K562 (cell line): ENCODE measurements around the gene TREH. TPM values are rescaled to one million over a fixed set of nuclear protein-coding genes. Genes with fewer than 3 reads are reported as not detected.
"Not testable (repeated sequence)": the region's sequence is repeated elsewhere in the genome, so short reads cannot be mapped to it uniquely, and the experiment has no call there.

ENCODE experiments used
- ATAC-seq: fragments of 200-7000 bp; cut with Tn5 transposase; 3 replicates; pipeline ENCODE4 v1.9.1; 2020; ENCODE audit warnings: moderate library complexity
- BruUV-seq: library from RNA; stranded (reverse); fragments of 400-500 nt; replicated peaks from 2 replicates; lab custom pipeline; 2021; lab: Mats Ljungman, UMichigan
- CTCF ChIA-PET: fragments of 300-600 bp; formaldehyde crosslinking; extraction: SDS; loops from one replicate; lab custom pipeline; 2021; ENCODE audit warnings: low intra/inter-chr PET ratio; lab: Yijun Ruan, JAX
- POLR2A ChIA-PET: fragments of 300-600, 350-650 bp; sonication (Branson Sonifier 250); formaldehyde crosslinking; extraction: SDS; loops from one replicate; lab custom pipeline; 2021; ENCODE audit warnings: antibody characterized with exemption, inconsistent platforms; lab: Yijun Ruan, JAX
- DNase-seq, 4 experiments: peaks; one replicate each; pipeline versions ENCODE4 v3.0.0 to v3.0.0-alpha.2; 2011 to 2018; ENCODE audit warnings: low spot score in 3 of 4, mixed read lengths in 3 of 4; ENCODE audit errors: extremely low read depth in 1 of 4
- FAIRE-seq: peaks from 2 replicates; lab custom pipeline; 2011; peaks lifted over from hg19 to GRCh38; lab: Jason Lieb, UNC
- H2AFZ ChIP-seq: 2 replicates; pipeline ENCODE4 v1.6.0; 2011; ENCODE audit warnings: low read depth, low read length, control low read depth, inconsistent platforms
- H3K27ac ChIP-seq: fragments of 200-600 bp; 3 replicates; pipeline ENCODE4 v1.8.0; 2011; ENCODE audit warnings: low read depth, mild to moderate bottlenecking, control low read depth, inconsistent platforms, low read length, moderate library complexity, mixed read lengths; ENCODE audit errors: extremely low read depth
- H3K27me3 ChIP-seq, 2 experiments: fragments of 300-600 bp in 1 of 2; 2 replicates in 1 of 2; 3 replicates in 1 of 2; pipeline versions ENCODE4 v1.6.0 to v1.8.0; 2011; ENCODE audit warnings: inconsistent platforms in 2 of 2, low read length in 2 of 2, mild to moderate bottlenecking in 1 of 2, mixed read lengths in 1 of 2, moderate library complexity in 1 of 2; ENCODE audit not compliant: control insufficient read depth in 2 of 2, insufficient read depth in 2 of 2
- H3K36me3 ChIP-seq: fragments of 300-600 bp; 3 replicates; pipeline ENCODE4 v1.8.0; 2011; ENCODE audit warnings: mild to moderate bottlenecking, low read length, inconsistent platforms; ENCODE audit not compliant: control insufficient read depth, insufficient read depth
- H3K4me1 ChIP-seq, 2 experiments: fragments of 200-600 bp in 1 of 2; replicated peaks in 1 of 2; 2 replicates in 1 of 2; 3 replicates in 1 of 2; pipeline versions ENCODE4 v1.5.1 to v1.8.0; 2011; ENCODE audit warnings: inconsistent platforms in 2 of 2, low read length in 2 of 2, mild to moderate bottlenecking in 1 of 2, mixed read lengths in 1 of 2, moderate library complexity in 1 of 2; ENCODE audit not compliant: control insufficient read depth in 2 of 2, insufficient read depth in 2 of 2
- H3K4me2 ChIP-seq: 2 replicates; pipeline ENCODE4 v1.6.1; 2011; ENCODE audit warnings: low read length, control low read depth, inconsistent platforms, mixed read lengths; ENCODE audit not compliant: insufficient read depth
- H3K4me3 ChIP-seq: fragments of 200-600 bp; sonication (generic), shearing (Covaris generic); 2 replicates; pipeline ENCODE4 v1.5.1; 2016; ENCODE audit warnings: control low read depth, inconsistent platforms
- H3K79me2 ChIP-seq: fragments of 200-600 bp; 3 replicates; pipeline ENCODE4 v1.8.0; 2011; ENCODE audit warnings: low read length, inconsistent platforms; ENCODE audit not compliant: control insufficient read depth, insufficient read depth
- H3K9ac ChIP-seq, 2 experiments: 2 replicates each; pipeline versions ENCODE4 v1.6.0 to v1.6.1; 2011; ENCODE audit warnings: low read depth in 2 of 2, low read length in 2 of 2, control low read depth in 1 of 2, inconsistent platforms in 1 of 2, mild to moderate bottlenecking in 1 of 2, mixed read lengths in 1 of 2; ENCODE audit not compliant: insufficient read depth in 1 of 2
- H3K9me1 ChIP-seq: one replicate; pipeline ENCODE4 v1.6.0; 2011; ENCODE audit warnings: inconsistent platforms, mild to moderate bottlenecking, low read length, moderate library complexity; ENCODE audit not compliant: control insufficient read depth, insufficient read depth
- H3K9me3 ChIP-seq: replicated peaks from 2 replicates; pipeline ENCODE4 v1.5.1; 2011; ENCODE audit warnings: low read depth, low read length, inconsistent platforms; ENCODE audit not compliant: control insufficient read depth, insufficient read depth
- H4K20me1 ChIP-seq: replicated peaks from 2 replicates; pipeline ENCODE4 v1.6.1; 2011; ENCODE audit warnings: low read length, inconsistent platforms, mixed read lengths; ENCODE audit not compliant: control insufficient read depth, insufficient read depth
- CEBPB ChIP-seq: fragments of 450-650 bp; IDR thresholded peaks from 2 replicates; pipeline ENCODE4 v1.6.1; 2016; ENCODE audit warnings: missing genetic modification characterization, missing compliant biosample characterization
- DMBX1 ChIP-seq: fragments of 250-450 bp; sonication (Bioruptor Pico); IDR thresholded peaks from 2 replicates; pipeline ENCODE4 v1.8.0; 2022; ENCODE audit warnings: inconsistent platforms, mild to moderate bottlenecking, moderate library complexity, borderline replicate concordance
- MNT ChIP-seq, 2 experiments: fragments of 450-650 bp; conservative IDR thresholded peaks; 2 replicates each; pipeline ENCODE4 v1.6.1; 2017; ENCODE audit warnings: mild to moderate bottlenecking in 2 of 2, moderate library complexity in 2 of 2
- ZNF592 ChIP-seq: fragments of 450-650 bp; IDR thresholded peaks from 2 replicates; pipeline ENCODE4 v1.6.1; 2017; ENCODE audit warnings: antibody characterized with exemption, mild to moderate bottlenecking
- WGBS: fragments of 100-300 bp; shearing (Covaris generic); methylation state at CpG from one replicate; pipeline ENCODE4 v1.1.6; 2016; ENCODE audit warnings: low coverage, mixed read lengths; ENCODE audit not compliant: insufficient coverage; ENCODE audit errors: missing lambda C conversion rate; 5-methylcytosine and 5-hydroxymethylcytosine counted together
- in situ Hi-C: fragments of 300-500 bp; cut with MboI; formaldehyde crosslinking; loops from 4 replicates; pipeline ENCODE4 v1.15.0; 2018; ENCODE audit warnings: inconsistent platforms, mixed read lengths
- intact Hi-C: fragments of 100-400 bp; cut with micrococcal nuclease; formaldehyde crosslinking; loops from 2 replicates; pipeline ENCODE4 v1.14.2; 2022
- polyA plus RNA-seq, 8 experiments: library from polyadenylated mRNA; depleted of rRNA in 4 of 8; stranded (reverse) in 5 of 8; unstranded in 3 of 8; fragments of >200 nt; fragmentation: Nextera tagmentation in 2 of 8; fragmentation: Illumina TruSeq in 1 of 8; extraction: Ambion mirVana in 2 of 8; extraction: Trizol in 1 of 8; gene quantifications; 2 replicates each; pipeline versions ENCODE4 v1.2.1 to v1.2.3, GENCODE V29; 2011 to 2014; ENCODE audit warnings: inconsistent platforms in 1 of 8, missing spikeins in 1 of 8
- total RNA-seq, 7 experiments: library from RNA; depleted of rRNA in 6 of 7; stranded (reverse); fragments of >200 nt in 6 of 7; fragmentation: Illumina TruSeq in 2 of 7; extraction: Trizol in 2 of 7; gene quantifications; 2 replicates each; pipeline versions ENCODE4 v1.2.1 to v1.2.3, GENCODE V29; 2011 to 2021; ENCODE audit warnings: low replicate concordance in 1 of 7

TREH gene
- total and polyA plus RNA-seq, 9 of the 15 experiments (the other 6 are each of a cell fraction or from before 2014, with no cell fraction given) = 0.09 to 0.20 (median 0.11) TPM; not detected in 6

DNA sequence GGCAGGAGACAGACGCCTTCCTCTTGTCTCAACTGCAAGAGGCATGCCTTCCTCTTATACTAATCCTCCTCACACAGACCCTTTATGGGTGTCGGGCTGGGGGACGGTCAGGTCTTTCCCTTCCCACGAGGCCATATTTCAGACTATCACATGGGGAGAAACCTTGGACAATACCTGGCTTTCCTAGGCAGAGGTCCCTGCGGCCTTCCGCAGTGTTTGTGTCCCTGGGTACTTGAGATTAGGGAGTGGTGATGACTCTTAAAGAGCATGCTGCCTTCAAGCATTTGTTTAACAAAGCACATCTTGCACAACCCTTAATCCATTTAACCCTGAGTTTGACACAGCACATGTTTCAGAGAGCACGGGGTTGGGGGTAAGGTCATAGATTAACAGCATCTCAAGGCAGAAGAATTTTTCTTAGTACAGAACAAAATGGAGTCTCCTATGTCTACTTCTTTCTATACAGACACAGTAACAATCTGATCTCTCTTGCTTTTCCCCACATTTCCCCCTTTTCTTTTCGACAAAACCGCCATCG lies 42.1 kb upstream of the TREH start:
- in situ Hi-C loops, CTCF ChIA-PET, H3K4me3 ChIP-seq, H3K79me2 ChIP-seq, FAIRE-seq, H3K9ac ChIP-seq, H3K9me1 ChIP-seq, H2AFZ ChIP-seq, H3K27ac ChIP-seq, H4K20me1 ChIP-seq, H3K4me2 ChIP-seq, intact Hi-C loops, DNase-seq, BruUV-seq, ATAC-seq, H3K9me3 ChIP-seq, H3K4me1 ChIP-seq, H3K36me3 ChIP-seq, POLR2A ChIA-PET, H3K27me3 ChIP-seq: not testable (repeated sequence)
- TF ChIP-seq MNT (conservative IDR thresholded peaks at IDR 0.05) = 0 out of 4 replicates have a peak, but pooled peaks of 1 of the 2 experiments have one; percentile 36
- peak; percentile 58 for TF ChIP-seq ZNF592
- peak; percentile 51; the same call in 1 of the 2 replicates for TF ChIP-seq CEBPB (tag)
- TF ChIP-seq DMBX1 (CRISPR knock-in tag) = peak; percentile 40; the same call in 1 of the 2 replicates
- WGBS = 50% methylated on average over 2 of the region's 10 CpGs
